ENCODE measurements around the gene MRPL2. TPM values are rescaled to one million over a fixed set of nuclear protein-coding genes. Genes with fewer than 3 reads are reported as not detected.

MRPL2 gene
- total and polyA plus RNA-seq, 2 donors (not counting 1 experiment from before 2014, with no cell fraction given): 18.2 to 20.3 TPM

GRCh38 chr6:43038727-43039126, 20.5 kb downstream of the MRPL2 start:
- H3K27me3 ChIP-seq (ENCODE audit: control insufficient read depth, insufficient read depth, low read length): no peaks in the 10 kb centered on the region
- TF ChIP-seq CTCF (conservative IDR thresholded peaks at IDR 0.05 in 1 of 2, IDR thresholded peaks at IDR 0.05 in 1 of 2; ENCODE audit: low read depth in 1 of 2, low read length in 2 of 2): no peak
- TF ChIP-seq EZH2 (IDR thresholded peaks at IDR 0.05; ENCODE audit: low read length, missing control alignments): no peak

GRCh38 chr6:43037706-43038105, 21.5 kb downstream of the MRPL2 start:
- Histone ChIP-seq H4K20me1 (ENCODE audit: control insufficient read depth, extremely low read depth, insufficient read depth, low read length) (no peaks in the 10 kb centered on the region), H3K9me3 (ENCODE audit: control insufficient read depth, insufficient read depth, low read depth, low read length) (no peaks in the 10 kb centered on the region), H2AFZ (ENCODE audit: low read length) (no peak overlapping the region), H3K27ac (ENCODE audit: insufficient read depth, low read length) (no peak overlapping the region), H3K4me3 (replicated peaks in 1 of 4; ENCODE audit: control extremely low read depth in 1 of 4, insufficient read depth in 1 of 4, low read depth in 3 of 4, low read length in 4 of 4) (no peak overlapping the region), H3K9ac (ENCODE audit: insufficient read depth, low read length) (no peak overlapping the region), H3K79me2 (ENCODE audit: control insufficient read depth, insufficient read depth, low read length) (no peaks in the 10 kb centered on the region), H3K36me3 (ENCODE audit: control insufficient read depth, insufficient read depth, low read length) (peaks cover 25% of the 10 kb centered on the region), H3K4me1 (ENCODE audit: control insufficient read depth, extremely low read depth, insufficient read depth, low read length) (no peaks in the 10 kb centered on the region), H3K4me2 (ENCODE audit: extremely low read depth, insufficient read depth, low read length) (no peak overlapping the region), H3K27me3 (ENCODE audit: control insufficient read depth, insufficient read depth, low read length) (no peaks in the 10 kb centered on the region)
- no peak for TF ChIP-seq CTCF (conservative IDR thresholded peaks at IDR 0.05 in 1 of 2, IDR thresholded peaks at IDR 0.05 in 1 of 2; ENCODE audit: low read depth in 1 of 2, low read length in 2 of 2)
- no peak for TF ChIP-seq EZH2 (IDR thresholded peaks at IDR 0.05; ENCODE audit: low read length, missing control alignments)
- no peak for DNase-seq (ENCODE audit: low read depth in 2 of 2)

More at GRCh38 chr6:43038727-43039126, 20.5 kb downstream of the MRPL2 start:
- Histone ChIP-seq H3K4me1 (ENCODE audit: control insufficient read depth, extremely low read depth, insufficient read depth, low read length) (no peaks in the 10 kb centered on the region), H3K9me3 (ENCODE audit: control insufficient read depth, insufficient read depth, low read depth, low read length) (no peaks in the 10 kb centered on the region), H3K79me2 (ENCODE audit: control insufficient read depth, insufficient read depth, low read length) (no peaks in the 10 kb centered on the region), H3K4me2 (ENCODE audit: extremely low read depth, insufficient read depth, low read length) (no peak overlapping the region), H3K36me3 (ENCODE audit: control insufficient read depth, insufficient read depth, low read length) (peaks cover 29% of the 10 kb centered on the region), H3K27ac (ENCODE audit: insufficient read depth, low read length) (no peak overlapping the region), H4K20me1 (ENCODE audit: control insufficient read depth, extremely low read depth, insufficient read depth, low read length) (no peaks in the 10 kb centered on the region), H3K4me3 (replicated peaks in 1 of 4; ENCODE audit: control extremely low read depth in 1 of 4, insufficient read depth in 1 of 4, low read depth in 3 of 4, low read length in 4 of 4) (no peak overlapping the region), H2AFZ (ENCODE audit: low read length) (no peak overlapping the region), H3K9ac (ENCODE audit: insufficient read depth, low read length) (no peak overlapping the region)
- no peak for DNase-seq (ENCODE audit: low read depth in 2 of 2)

- Histone ChIP-seq H3K36me3 (ENCODE audit: control insufficient read depth, insufficient read depth, low read length) (peaks cover 25% of the 10 kb centered on the region), H3K79me2 (ENCODE audit: control insufficient read depth, insufficient read depth, low read length) (no peaks in the 10 kb centered on the region), H4K20me1 (ENCODE audit: control insufficient read depth, extremely low read depth, insufficient read depth, low read length) (no peaks in the 10 kb centered on the region), H3K4me3 (replicated peaks in 1 of 4; ENCODE audit: control extremely low read depth in 1 of 4, insufficient read depth in 1 of 4, low read depth in 3 of 4, low read length in 4 of 4) (no peak overlapping the region), H3K4me2 (ENCODE audit: extremely low read depth, insufficient read depth, low read length) (no peak overlapping the region), H3K27me3 (ENCODE audit: control insufficient read depth, insufficient read depth, low read length) (no peaks in the 10 kb centered on the region), H2AFZ (ENCODE audit: low read length) (no peak overlapping the region), H3K27ac (ENCODE audit: insufficient read depth, low read length) (no peak overlapping the region), H3K9ac (ENCODE audit: insufficient read depth, low read length) (no peak overlapping the region), H3K4me1 (ENCODE audit: control insufficient read depth, extremely low read depth, insufficient read depth, low read length) (no peaks in the 10 kb centered on the region), H3K9me3 (ENCODE audit: control insufficient read depth, insufficient read depth, low read depth, low read length) (no peaks in the 10 kb centered on the region)
- DNase-seq (ENCODE audit: low read depth in 2 of 2): no peak
- no peak for TF ChIP-seq EZH2 (IDR thresholded peaks at IDR 0.05; ENCODE audit: low read length, missing control alignments)
Observed at GRCh38 chr6:43037197-43037596, 22.0 kb downstream of the MRPL2 start.

Measured in fibroblast of lung (primary cell).